Activated B cell treated with CpG ODN at 0.5 μM for 24 hours (primary cell): ENCODE data around the gene ACOT6. TPM values are rescaled to one million over a fixed set of nuclear protein-coding genes. Genes with fewer than 3 reads are reported as not detected.

Experiments
- ATAC-seq: fragments of 200-7000 bp; cut with Tn5 transposase; one replicate; pipeline ENCODE4 v1.10.0; 2021; ENCODE audit warnings: low read depth, mild to moderate bottlenecking, moderate library complexity
- CTCF ChIA-PET: fragments of 350-600 bp; sonication (Branson Sonifier 250); formaldehyde crosslinking; loops from one replicate; lab custom pipeline; 2021; ENCODE audit warnings: antibody characterized with exemption; lab: Charles Lee
- POLR2A ChIA-PET: fragments of 350-600 bp; sonication (Branson Sonifier 250); formaldehyde crosslinking; loops from one replicate; lab custom pipeline; 2021; ENCODE audit warnings: antibody characterized with exemption; lab: Charles Lee
- DNase-seq: peaks from one replicate; pipeline ENCODE4 v3.0.0; 2022
- H3K27ac Mint-ChIP-seq: one replicate; pipeline ENCODE4 v1.8.0; 2020; ENCODE audit warnings: mixed read lengths
- H3K27me3 Mint-ChIP-seq: one replicate; pipeline ENCODE4 v1.8.0; 2021; ENCODE audit warnings: mixed read lengths
- H3K36me3 Mint-ChIP-seq: one replicate; pipeline ENCODE4 v1.8.0; 2021; ENCODE audit warnings: low read depth, mixed read lengths
- H3K4me1 Mint-ChIP-seq: one replicate; pipeline ENCODE4 v1.8.0; 2021; ENCODE audit warnings: mixed read lengths
- H3K4me3 Mint-ChIP-seq: one replicate; pipeline ENCODE4 v1.8.0; 2020; ENCODE audit warnings: mild to moderate bottlenecking, mixed read lengths
- H3K9me3 Mint-ChIP-seq: one replicate; pipeline ENCODE4 v1.8.0; 2020; ENCODE audit warnings: mixed read lengths
- CTCF ChIP-seq: fragments of 200-600 bp; IDR thresholded peaks from one replicate; pipeline ENCODE4 v1.8.0; 2022; ENCODE audit warnings: antibody characterized with exemption, mild to moderate bottlenecking
- intact Hi-C: fragments of 100-400 bp; cut with micrococcal nuclease; formaldehyde crosslinking; loops from one replicate; pipeline ENCODE4 v1.15.1; 2024
- total RNA-seq: library from RNA; stranded (reverse); gene quantifications from 2 replicates; pipeline ENCODE4 v1.2.3, GENCODE V29; 2022

Gene ACOT6
- total RNA-seq, 1 donor from 2014 or later: not detected

GRCh38 chr14:73666583-73666982, 54.3 kb downstream of the ACOT6 start:
- DNase-seq (no peak), ATAC-seq (no peak)
- intact Hi-C loops: no loop called here
- POLR2A ChIA-PET: no interaction called here
- peaks cover 8% of the 10 kb centered on the region for H3K36me3 Mint-ChIP-seq
- no peaks in the 10 kb centered on the region for H3K9me3 Mint-ChIP-seq
- no peak for TF ChIP-seq CTCF
- CTCF ChIA-PET: no interaction called here
- H3K27ac Mint-ChIP-seq: no peak overlapping the region
- H3K4me1 Mint-ChIP-seq: no peaks in the 10 kb centered on the region
- H3K4me3 Mint-ChIP-seq: no peak overlapping the region
- no peaks in the 10 kb centered on the region for H3K27me3 Mint-ChIP-seq

GRCh38 chr14:73667854-73668253, 55.5 kb downstream of the ACOT6 start:
- ChIA-PET CTCF (no interaction called here), POLR2A (no interaction called here)
- ATAC-seq: no peak
- no peaks in the 10 kb centered on the region for H3K4me1 Mint-ChIP-seq
- H3K4me3 Mint-ChIP-seq: no peak overlapping the region
- no peaks in the 10 kb centered on the region for H3K27me3 Mint-ChIP-seq
- no peak for TF ChIP-seq CTCF
- H3K9me3 Mint-ChIP-seq: no peaks in the 10 kb centered on the region
- no peak overlapping the region for H3K27ac Mint-ChIP-seq
- H3K36me3 Mint-ChIP-seq: peaks cover 3% of the 10 kb centered on the region
- intact Hi-C loops: no loop called here
- DNase-seq: no peak

Other genes starting within 250 kb of the ACOT6 start
- gene NUMB, start 154.0 kb upstream of the ACOT6 start, total RNA-seq: 69.5 and 71.4 TPM in 2 replicates
- 21.6 and 21.7 TPM in 2 replicates for gene RIOX1, start 121.6 kb upstream of the ACOT6 start, total RNA-seq
- 2.7 and 3.0 TPM in 2 replicates for gene ACOT1, start 75.4 kb upstream of the ACOT6 start, total RNA-seq
- gene HEATR4, start 53.6 kb upstream of the ACOT6 start, total RNA-seq: not detected in 2 replicates
- gene ACOT2, start 43.3 kb upstream of the ACOT6 start, total RNA-seq: 11.1 and 13.8 TPM in 2 replicates
- gene ACOT4, start 20.6 kb upstream of the ACOT6 start, total RNA-seq: 0.60 and 1.2 TPM in 2 replicates
- 7.7 and 7.8 TPM in 2 replicates for gene DNAL1, start 32.5 kb downstream of the ACOT6 start, total RNA-seq
- gene PNMA1, start 101.9 kb downstream of the ACOT6 start, total RNA-seq: 19.9 and 22.2 TPM in 2 replicates
- 4.6 and 4.8 TPM in 2 replicates for gene PTGR2, start 239.3 kb downstream of the ACOT6 start, total RNA-seq